Osteoblast (primary cell): ENCODE data around the gene DBH. TPM values are rescaled to one million over a fixed set of nuclear protein-coding genes. Genes with fewer than 3 reads are reported as not detected.

ENCODE experiments used
- DNase-seq: peaks from one replicate; pipeline ENCODE4 v3.0.0; 2011; ENCODE audit warnings: low spot score, mixed read lengths; ENCODE audit not compliant: insufficient read length; ENCODE audit errors: missing footprints
- H2AFZ ChIP-seq: 2 replicates; pipeline ENCODE4 v1.6.0; 2011; ENCODE audit warnings: mild to moderate bottlenecking, low read length
- H3K27ac ChIP-seq: 2 replicates; pipeline ENCODE4 v1.5.1; 2011; ENCODE audit warnings: mild to moderate bottlenecking, low read depth, low read length, moderate library complexity
- H3K27me3 ChIP-seq: 2 replicates; pipeline ENCODE4 v1.6.0; 2012; ENCODE audit warnings: mild to moderate bottlenecking, control low read depth, inconsistent platforms, low read length, moderate library complexity; ENCODE audit not compliant: insufficient read depth
- H3K36me3 ChIP-seq: 2 replicates; pipeline ENCODE4 v1.5.1; 2011; ENCODE audit warnings: mild to moderate bottlenecking, low read length, control low read depth, moderate library complexity; ENCODE audit not compliant: insufficient read depth
- H3K4me1 ChIP-seq: 2 replicates; pipeline ENCODE4 v1.5.1; 2011; ENCODE audit warnings: mild to moderate bottlenecking, low read length, control low read depth, moderate library complexity; ENCODE audit not compliant: insufficient read depth
- H3K4me2 ChIP-seq: 2 replicates; pipeline ENCODE4 v1.6.0; 2011; ENCODE audit warnings: mild to moderate bottlenecking, low read length; ENCODE audit not compliant: insufficient read depth
- H3K4me3 ChIP-seq: fragments of 200-600 bp; sonication (generic); 3 replicates; pipeline ENCODE4 v1.5.1; 2012; ENCODE audit warnings: mild to moderate bottlenecking, low read length, inconsistent platforms; ENCODE audit not compliant: insufficient read depth
- H3K79me2 ChIP-seq: 2 replicates; pipeline ENCODE4 v1.6.0; 2012; ENCODE audit warnings: mild to moderate bottlenecking, low read length, control low read depth, inconsistent platforms; ENCODE audit not compliant: insufficient read depth
- H3K9me3 ChIP-seq: 2 replicates; pipeline ENCODE4 v1.5.1; 2011; ENCODE audit warnings: low read depth, low read length, control low read depth
- H4K20me1 ChIP-seq: 2 replicates; pipeline ENCODE4 v1.6.0; 2012; ENCODE audit warnings: mild to moderate bottlenecking, low read length, control low read depth; ENCODE audit not compliant: insufficient read depth
- total RNA-seq: library from RNA; depleted of rRNA; stranded (reverse); fragments of >200 nt; gene quantifications from 2 replicates; pipeline ENCODE4 v1.2.3, GENCODE V29; 2012
- TF ChIP-seq, protein P1 (sequence below): IDR thresholded peaks from 2 replicates; pipeline ENCODE4 v1.5.1; 2011; ENCODE audit warnings: mild to moderate bottlenecking, low read depth, low read length, moderate library complexity; ENCODE audit errors: extremely low read depth

Gene DBH
- total RNA-seq, 1 donor, result not detected

- TF ChIP-seq, protein P1, sequence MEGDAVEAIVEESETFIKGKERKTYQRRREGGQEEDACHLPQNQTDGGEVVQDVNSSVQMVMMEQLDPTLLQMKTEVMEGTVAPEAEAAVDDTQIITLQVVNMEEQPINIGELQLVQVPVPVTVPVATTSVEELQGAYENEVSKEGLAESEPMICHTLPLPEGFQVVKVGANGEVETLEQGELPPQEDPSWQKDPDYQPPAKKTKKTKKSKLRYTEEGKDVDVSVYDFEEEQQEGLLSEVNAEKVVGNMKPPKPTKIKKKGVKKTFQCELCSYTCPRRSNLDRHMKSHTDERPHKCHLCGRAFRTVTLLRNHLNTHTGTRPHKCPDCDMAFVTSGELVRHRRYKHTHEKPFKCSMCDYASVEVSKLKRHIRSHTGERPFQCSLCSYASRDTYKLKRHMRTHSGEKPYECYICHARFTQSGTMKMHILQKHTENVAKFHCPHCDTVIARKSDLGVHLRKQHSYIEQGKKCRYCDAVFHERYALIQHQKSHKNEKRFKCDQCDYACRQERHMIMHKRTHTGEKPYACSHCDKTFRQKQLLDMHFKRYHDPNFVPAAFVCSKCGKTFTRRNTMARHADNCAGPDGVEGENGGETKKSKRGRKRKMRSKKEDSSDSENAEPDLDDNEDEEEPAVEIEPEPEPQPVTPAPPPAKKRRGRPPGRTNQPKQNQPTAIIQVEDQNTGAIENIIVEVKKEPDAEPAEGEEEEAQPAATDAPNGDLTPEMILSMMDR, result no peak
- Histone ChIP-seq H3K79me2 (no peaks in the 10 kb centered on the region), H3K9me3 (no peaks in the 10 kb centered on the region), H3K4me3 (no peak overlapping the region), H3K27me3 (peaks cover 36% of the 10 kb centered on the region), H3K4me1 (peaks cover 8% of the 10 kb centered on the region), H3K27ac (no peak overlapping the region), H3K4me2 (no peak overlapping the region), H2AFZ (no peak overlapping the region), H3K36me3 (no peaks in the 10 kb centered on the region), H4K20me1 (no peaks in the 10 kb centered on the region)
- no peak for DNase-seq
Measured at GRCh38 chr9:133659516-133659915, 23.4 kb downstream of the DBH start.

DNA sequence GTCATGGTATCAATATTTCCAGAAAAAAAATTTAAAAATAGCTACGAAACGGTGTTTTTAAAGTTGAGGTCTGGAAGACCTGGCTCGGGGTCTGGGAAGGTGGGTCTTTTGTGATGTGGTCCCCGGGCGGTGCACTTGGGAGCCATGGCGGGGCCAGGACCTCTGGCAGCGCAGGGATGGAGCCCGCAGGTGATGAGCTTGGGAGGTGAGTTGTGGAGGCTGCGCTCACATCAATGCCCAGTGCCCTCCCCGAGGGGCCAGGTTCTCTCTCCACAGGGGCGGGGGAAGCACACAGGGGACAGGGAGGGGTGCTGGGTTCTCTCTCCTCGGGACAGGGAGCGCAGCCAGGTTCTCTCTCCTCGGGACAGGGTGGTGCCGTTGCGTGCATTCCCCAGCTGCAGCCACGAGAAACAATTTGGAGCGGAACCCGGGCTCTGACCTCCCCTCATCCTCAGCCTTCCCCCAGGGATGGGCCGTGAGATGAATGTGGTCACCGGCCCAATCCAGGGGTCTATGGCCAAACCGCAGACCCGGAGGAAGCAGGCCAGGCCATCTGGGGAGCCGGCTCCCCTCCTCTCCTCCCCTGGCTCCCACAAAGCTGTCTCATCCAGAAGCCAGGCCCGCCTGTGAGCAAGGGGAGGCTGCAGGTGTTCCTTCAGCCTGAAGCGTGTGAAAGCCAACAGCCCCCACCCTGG, 25.8 kb downstream of the DBH start:
- DNase-seq, result no peak
- no peaks in the 10 kb centered on the region for H3K36me3 ChIP-seq
- no peak overlapping the region for H3K4me2 ChIP-seq
- peaks cover 17% of the 10 kb centered on the region for H3K27me3 ChIP-seq
- H2AFZ ChIP-seq, result no peak overlapping the region
- H3K79me2 ChIP-seq, result no peaks in the 10 kb centered on the region
- H3K27ac ChIP-seq, result no peak overlapping the region
- H3K4me3 ChIP-seq, result no peak overlapping the region
- peaks cover 8% of the 10 kb centered on the region for H3K4me1 ChIP-seq
- no peaks in the 10 kb centered on the region for H3K9me3 ChIP-seq
- H4K20me1 ChIP-seq, result no peaks in the 10 kb centered on the region
- TF ChIP-seq, protein P1, result no peak

GRCh38 chr9:133664173-133665050, 28.2 kb downstream of the DBH start:
- peaks cover 8% of the 10 kb centered on the region for H3K27me3 ChIP-seq
- no peaks in the 10 kb centered on the region for H4K20me1 ChIP-seq
- no peak overlapping the region for H3K27ac ChIP-seq
- H3K4me3 ChIP-seq, result no peak overlapping the region
- no peak overlapping the region for H3K4me2 ChIP-seq
- H3K36me3 ChIP-seq, result no peaks in the 10 kb centered on the region
- DNase-seq, result no peak
- H3K79me2 ChIP-seq, result no peaks in the 10 kb centered on the region
- H3K9me3 ChIP-seq, result no peaks in the 10 kb centered on the region
- no peaks in the 10 kb centered on the region for H3K4me1 ChIP-seq
- H2AFZ ChIP-seq, result no peak overlapping the region
- TF ChIP-seq, protein P1, result no peak

- Histone ChIP-seq H3K4me2 (no peak overlapping the region), H3K27me3 (peaks cover under 1% of the 10 kb centered on the region), H3K4me1 (no peaks in the 10 kb centered on the region), H3K9me3 (no peaks in the 10 kb centered on the region), H3K36me3 (no peaks in the 10 kb centered on the region), H3K79me2 (no peaks in the 10 kb centered on the region), H2AFZ (no peak overlapping the region), H4K20me1 (no peaks in the 10 kb centered on the region), H3K4me3 (no peak overlapping the region), H3K27ac (no peak overlapping the region)
- no peak for DNase-seq
- TF ChIP-seq, protein P1, result no peak
Measured at GRCh38 chr9:133665096-133665495, 28.9 kb downstream of the DBH start.
